Muscle layer of duodenum (tissue), 2 donors: ENCODE measurements around the gene PHLPP1.
"Not testable (repeated sequence)": the region's sequence is repeated elsewhere in the genome, so short reads cannot be mapped to it uniquely, and the experiment has no call there.

ENCODE experiments used
- H3K27ac ChIP-seq: one replicate; pipeline ENCODE4 v1.7.0; 2013; ENCODE audit warnings: mild to moderate bottlenecking, low read length
- H3K27me3 ChIP-seq: one replicate; pipeline ENCODE4 v1.7.0; 2013; ENCODE audit warnings: low read depth, mild to moderate bottlenecking, control low read depth, low read length
- H3K36me3 ChIP-seq, 2 donors: one replicate each; pipeline ENCODE4 v1.7.0; 2013; ENCODE audit warnings: low read length in 2 of 2, control low read depth in 1 of 2, mild to moderate bottlenecking in 1 of 2; ENCODE audit not compliant: insufficient read depth in 2 of 2, control insufficient read depth in 1 of 2
- H3K4me1 ChIP-seq, 2 donors: one replicate each; pipeline ENCODE4 v1.7.0; 2013; ENCODE audit warnings: low read length in 2 of 2, mild to moderate bottlenecking in 2 of 2, control low read depth in 1 of 2, moderate library complexity in 1 of 2; ENCODE audit not compliant: insufficient read depth in 2 of 2, control insufficient read depth in 1 of 2
- H3K4me3 ChIP-seq, 2 donors: one replicate each; pipeline ENCODE4 v1.7.0; 2013; ENCODE audit warnings: low read length in 2 of 2, low read depth in 1 of 2, mild to moderate bottlenecking in 1 of 2
- H3K9me3 ChIP-seq, 2 donors: one replicate each; pipeline ENCODE4 v1.7.0; 2013; ENCODE audit warnings: low read length in 2 of 2, control low read depth in 1 of 2, mild to moderate bottlenecking in 1 of 2; ENCODE audit not compliant: control insufficient read depth in 1 of 2
- donor health status: healthy.

Gene PHLPP1

DNA sequence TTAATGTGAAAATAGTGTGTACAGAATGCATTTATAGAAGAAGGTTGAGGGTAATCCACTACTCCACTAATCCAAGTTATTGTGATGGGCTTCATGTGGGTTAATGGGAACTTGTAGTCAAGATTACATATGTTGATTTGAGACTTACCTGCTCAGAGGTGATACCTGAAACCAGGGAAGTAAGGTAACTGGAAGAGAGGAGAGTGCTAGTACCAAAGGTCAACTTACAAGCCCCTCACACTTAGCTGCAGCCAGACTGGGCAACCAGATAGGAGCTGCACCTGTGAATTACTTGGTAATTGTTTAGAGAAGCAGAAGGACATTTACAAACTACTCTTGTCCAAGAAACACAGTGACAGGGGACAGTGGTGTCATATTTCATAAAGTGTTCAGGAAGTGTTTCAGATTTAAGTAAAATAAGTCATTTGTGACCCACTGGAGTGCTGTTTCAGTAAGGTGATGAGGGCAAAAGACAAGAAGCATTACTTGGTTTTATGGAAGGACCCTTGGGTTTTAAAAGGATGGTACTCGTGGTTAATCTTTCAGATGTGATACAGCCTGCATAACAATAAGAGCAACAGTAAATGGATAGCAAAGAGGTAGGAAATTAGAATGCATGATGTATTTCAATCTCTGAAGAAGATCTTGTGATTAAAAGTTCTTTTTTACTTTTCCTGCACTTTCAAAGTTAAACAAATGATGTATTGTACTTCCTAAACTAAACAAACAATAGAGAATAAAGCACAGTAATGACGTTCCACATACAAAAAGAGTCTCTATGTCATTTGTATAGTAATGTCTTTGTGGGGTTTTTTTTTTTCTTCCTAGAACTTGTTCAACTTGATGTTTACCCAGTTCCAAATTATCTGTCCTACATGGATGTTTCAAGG is 189.3 kb downstream of the PHLPP1 start:
- Histone ChIP-seq H3K9me3 (no peaks in the 10 kb centered on the region), H3K27me3 (no peaks in the 10 kb centered on the region), H3K4me1 (no peaks in the 10 kb centered on the region), H3K27ac (no peak overlapping the region), H3K36me3 (peaks cover 3 to 8% of the 10 kb centered on the region in 2 donors), H3K4me3 (no peak overlapping the region)

DNA sequence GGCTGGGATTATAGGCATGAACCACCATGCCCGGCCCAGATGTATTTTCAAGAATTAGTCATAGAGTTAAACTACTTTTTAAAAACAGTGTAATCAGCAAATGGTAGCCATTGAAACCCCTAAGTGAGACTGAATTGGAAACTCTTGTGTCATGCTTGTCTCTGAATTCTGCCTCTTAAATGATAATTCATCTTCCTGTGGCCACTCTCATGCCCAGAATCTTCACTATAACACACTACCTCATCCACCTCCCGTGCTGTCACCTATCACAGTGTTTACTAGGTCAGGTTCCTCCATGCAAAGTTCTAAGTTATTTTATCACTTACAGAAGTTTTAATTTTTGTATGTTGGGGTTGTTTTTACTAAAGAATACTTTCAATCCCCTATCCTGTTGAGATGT is 197.5 kb downstream of the PHLPP1 start:
- no peaks in the 10 kb centered on the region for H3K27me3 ChIP-seq
- H3K27ac ChIP-seq: no peak overlapping the region
- no peak overlapping the region for H3K4me3 ChIP-seq
- H3K4me1 ChIP-seq: no peaks in the 10 kb centered on the region
- H3K9me3 ChIP-seq: no peaks in the 10 kb centered on the region
- no peaks in the 10 kb centered on the region for H3K36me3 ChIP-seq

DNA sequence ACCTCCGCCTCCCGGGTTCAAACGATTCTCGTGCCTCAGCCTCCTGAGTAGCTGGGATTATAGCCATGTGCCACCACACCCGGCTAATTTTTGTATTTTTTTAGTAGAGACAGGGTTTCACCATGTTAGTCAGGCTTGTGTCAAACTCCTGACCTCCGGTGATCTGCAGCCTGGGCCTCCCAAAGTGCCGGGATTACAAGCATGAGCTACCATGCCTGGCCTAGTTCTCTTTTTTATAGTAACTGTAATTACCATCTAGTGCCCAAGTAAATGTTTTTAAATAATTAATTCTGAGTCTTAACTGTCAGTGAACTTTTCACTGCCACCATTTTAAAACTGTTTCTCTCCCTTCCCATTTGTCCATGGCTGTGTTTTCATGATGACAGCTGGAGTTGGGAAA is 198.5 kb downstream of the PHLPP1 start:
- not testable (repeated sequence) for H3K36me3 ChIP-seq, H3K4me3 ChIP-seq, H3K27ac ChIP-seq, H3K9me3 ChIP-seq, H3K27me3 ChIP-seq, H3K4me1 ChIP-seq

DNA sequence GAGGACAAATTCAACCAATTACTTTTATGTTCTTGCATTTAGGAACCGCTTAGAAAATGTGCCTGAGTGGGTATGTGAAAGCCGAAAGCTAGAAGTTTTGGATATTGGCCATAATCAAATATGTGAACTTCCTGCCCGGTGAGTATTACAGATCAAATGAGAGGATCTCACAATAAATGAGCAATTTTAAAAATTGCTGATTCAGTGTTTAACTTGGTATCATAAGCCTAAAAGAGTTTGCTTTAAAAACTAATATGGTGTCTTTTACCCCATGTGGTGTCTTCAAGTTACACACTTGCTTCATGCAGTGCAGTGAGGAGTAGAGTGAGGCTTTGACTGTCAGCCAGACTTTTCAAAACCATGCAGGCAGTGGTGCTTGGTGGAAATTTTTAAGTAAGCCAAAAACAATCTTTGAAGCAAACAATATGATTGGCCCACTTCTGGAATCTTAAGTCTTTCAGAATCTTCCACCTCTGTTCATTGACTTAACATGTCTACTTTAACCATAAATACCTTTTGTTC is 199.6 kb downstream of the PHLPP1 start:
- Histone ChIP-seq H3K9me3 (no peaks in the 10 kb centered on the region), H3K36me3 (no peaks in the 10 kb centered on the region), H3K4me1 (peaks cover 0 to 3% of the 10 kb centered on the region in 2 donors), H3K27me3 (no peaks in the 10 kb centered on the region), H3K4me3 (no peak overlapping the region), H3K27ac (no peak overlapping the region)

DNA sequence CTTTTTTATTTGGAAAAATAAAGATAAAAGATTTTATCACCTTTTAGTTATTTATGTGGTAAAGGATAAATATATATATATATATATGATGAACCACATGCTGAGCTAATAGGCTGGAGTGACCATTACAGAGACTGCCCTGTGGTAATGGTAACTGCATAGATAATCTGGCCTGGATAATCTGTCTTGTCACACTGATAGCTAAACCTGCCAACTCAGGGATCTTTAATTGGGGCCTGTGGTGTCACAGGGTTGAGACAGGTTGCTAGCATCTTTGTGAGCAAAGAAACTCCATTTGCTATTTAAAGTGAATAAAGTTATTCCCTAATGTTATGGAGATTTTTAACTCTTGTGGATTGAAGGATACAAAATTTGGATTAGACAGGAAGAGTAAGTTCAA is 203.0 kb downstream of the PHLPP1 start:
- H3K27me3 ChIP-seq: no peaks in the 10 kb centered on the region
- peaks cover 0 to 3% of the 10 kb centered on the region in 2 donors for H3K4me1 ChIP-seq
- peaks cover 0 to 5% of the 10 kb centered on the region in 2 donors for H3K36me3 ChIP-seq
- no peak overlapping the region for H3K4me3 ChIP-seq
- no peaks in the 10 kb centered on the region for H3K9me3 ChIP-seq
- H3K27ac ChIP-seq: no peak overlapping the region

DNA sequence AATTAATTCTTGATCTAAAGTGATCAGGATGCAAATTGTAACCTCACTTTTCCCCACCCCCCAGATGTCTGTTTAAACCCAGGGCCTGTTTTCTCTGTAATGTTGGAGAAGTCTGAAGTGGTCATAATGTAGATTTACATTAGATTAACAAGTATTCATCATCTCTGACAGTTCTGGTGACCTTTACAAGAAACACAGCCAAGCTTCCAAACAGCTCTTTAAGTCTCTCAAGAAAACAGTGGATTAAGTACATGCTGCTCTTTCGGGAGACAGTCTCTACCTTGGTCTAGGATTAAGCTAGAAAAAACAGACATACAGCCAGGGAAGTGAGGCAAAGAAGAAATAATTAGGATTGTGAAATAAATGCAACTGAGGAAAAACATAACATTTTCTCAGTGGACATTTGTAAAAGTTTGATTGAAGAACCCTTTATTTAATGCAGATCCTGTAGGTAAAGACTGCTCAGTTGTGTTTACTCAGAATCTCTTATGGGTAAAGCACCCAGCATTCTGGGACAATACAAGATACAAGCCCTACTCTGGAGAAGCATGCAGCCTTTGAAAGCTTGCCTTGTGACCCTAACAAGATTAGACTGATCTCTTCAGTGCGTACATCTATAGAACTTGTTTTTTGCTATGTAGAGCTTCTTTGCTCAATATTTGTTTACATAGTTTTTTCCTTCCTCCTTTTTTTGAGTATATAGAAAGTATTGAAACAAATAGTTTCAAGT is 203.9 kb downstream of the PHLPP1 start:
- Histone ChIP-seq H3K36me3 (peaks cover 0 to 5% of the 10 kb centered on the region in 2 donors), H3K4me3 (no peak overlapping the region), H3K9me3 (no peaks in the 10 kb centered on the region), H3K27ac (no peak overlapping the region), H3K27me3 (no peaks in the 10 kb centered on the region), H3K4me1 (peaks cover 0 to 3% of the 10 kb centered on the region in 2 donors)

DNA sequence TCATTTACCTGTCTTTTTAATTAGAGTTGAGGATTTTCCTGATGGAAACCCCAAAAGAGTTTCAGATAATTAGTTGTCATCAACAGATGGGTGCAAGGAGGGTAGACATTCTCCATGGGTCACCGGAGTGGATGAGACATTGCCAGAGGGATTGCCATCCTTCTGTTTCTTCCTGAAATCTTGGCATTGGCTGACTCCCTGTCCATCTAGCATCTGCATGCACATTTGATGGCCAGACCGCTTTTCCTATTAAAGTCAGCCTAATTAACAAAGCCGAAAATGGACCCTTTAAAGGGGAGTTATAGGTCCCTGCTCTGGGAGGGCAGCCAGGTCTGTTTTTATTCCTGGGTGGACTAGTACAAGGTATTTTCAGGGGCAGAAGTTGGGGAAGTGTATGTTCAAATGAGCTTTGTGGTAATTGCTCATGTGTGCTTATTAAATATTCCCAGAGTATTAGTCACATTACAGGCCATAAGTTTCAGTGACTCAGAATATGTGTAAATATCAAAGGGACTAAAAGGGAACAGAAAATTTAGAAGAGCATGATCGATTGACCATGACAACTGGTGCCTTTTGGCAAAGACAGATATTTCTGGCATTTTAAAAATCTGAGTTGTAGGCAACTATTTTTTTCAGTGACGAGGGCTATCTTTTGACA is 209.8 kb downstream of the PHLPP1 start:
- Histone ChIP-seq H3K27me3 (no peaks in the 10 kb centered on the region), H3K4me1 (no peaks in the 10 kb centered on the region), H3K27ac (no peak overlapping the region)

DNA sequence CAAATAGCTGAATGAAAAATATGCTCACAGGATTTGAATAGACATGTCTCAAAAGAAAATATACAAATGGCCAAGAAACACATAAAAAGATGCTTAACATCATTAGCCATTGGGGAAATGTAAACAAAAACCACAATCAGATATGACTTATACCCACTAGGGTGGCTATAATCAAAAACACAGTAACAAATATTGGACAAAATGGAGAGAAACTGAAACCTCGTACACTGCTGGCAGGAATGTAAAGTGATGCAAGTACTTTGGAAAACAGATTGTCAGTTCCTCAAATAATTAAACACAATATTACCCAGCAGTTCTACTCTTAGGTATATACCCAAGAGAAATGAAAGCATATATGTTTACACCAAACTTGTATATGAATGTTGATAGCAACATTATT is 213.0 kb downstream of the PHLPP1 start:
- Histone ChIP-seq H3K27ac (no peak overlapping the region), H3K9me3 (no peaks in the 10 kb centered on the region), H3K36me3 (no peaks in the 10 kb centered on the region), H3K27me3 (no peaks in the 10 kb centered on the region), H3K4me3 (no peak overlapping the region), H3K4me1 (no peaks in the 10 kb centered on the region)

More for the DNA sequence above, 209.8 kb downstream of the PHLPP1 start:
- H3K9me3 ChIP-seq: no peaks in the 10 kb centered on the region
- no peak overlapping the region for H3K4me3 ChIP-seq
- H3K36me3 ChIP-seq: peaks cover 0 to 5% of the 10 kb centered on the region in 2 donors

DNA sequence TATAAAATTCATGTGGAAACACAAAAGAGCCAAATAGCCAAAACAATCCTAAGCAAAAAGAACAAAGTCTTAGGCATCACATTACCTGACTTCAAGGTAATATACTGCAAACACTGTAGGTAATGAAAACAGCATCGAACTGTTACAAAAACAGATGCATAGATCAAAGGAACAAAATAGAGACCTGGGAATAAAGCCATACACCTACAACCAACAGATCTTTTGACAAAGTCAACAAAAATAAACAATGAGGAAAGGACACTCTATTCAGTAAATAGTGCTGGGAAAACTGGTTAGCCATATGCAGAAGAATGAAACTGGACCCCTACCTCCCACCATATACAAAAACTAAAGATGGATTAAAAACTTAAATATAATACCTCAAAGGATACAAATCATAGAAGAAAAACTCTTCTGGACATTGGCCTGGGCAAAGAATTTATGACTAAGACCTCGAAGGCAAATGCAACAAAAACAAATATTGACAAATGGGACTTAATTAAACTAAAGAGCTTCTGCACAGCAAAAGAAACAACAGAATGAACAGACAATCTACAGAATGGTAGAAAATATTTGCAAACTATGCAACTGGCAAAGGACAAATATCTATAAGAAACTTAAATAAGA is 218.0 kb downstream of the PHLPP1 start:
- H3K4me3 ChIP-seq: no peak overlapping the region
- H3K9me3 ChIP-seq: no peaks in the 10 kb centered on the region
- no peaks in the 10 kb centered on the region for H3K36me3 ChIP-seq
- no peaks in the 10 kb centered on the region for H3K27me3 ChIP-seq
- H3K27ac ChIP-seq: no peak overlapping the region
- H3K4me1 ChIP-seq: peaks cover 4 to 8% of the 10 kb centered on the region in 2 donors

DNA sequence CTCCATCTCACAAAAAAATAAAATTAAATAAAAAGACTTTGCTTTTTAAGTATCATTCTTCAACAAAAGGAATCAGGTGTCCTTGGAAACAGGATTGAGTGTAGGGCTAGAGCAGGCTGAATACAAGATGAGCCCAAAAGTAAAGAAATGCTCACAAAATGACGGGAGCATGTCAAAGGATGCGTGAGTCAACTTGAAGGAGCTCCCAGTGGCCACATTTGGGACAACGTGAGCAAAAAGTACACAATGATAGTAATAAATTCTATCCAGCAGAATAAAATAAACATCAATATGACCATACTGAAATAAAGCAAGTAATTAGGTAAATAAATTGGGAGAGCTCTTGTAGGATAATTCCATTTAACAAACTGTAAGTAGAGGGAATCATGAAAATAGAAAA is 220.7 kb downstream of the PHLPP1 start:
- Histone ChIP-seq H3K27me3 (no peaks in the 10 kb centered on the region), H3K9me3 (no peaks in the 10 kb centered on the region), H3K4me1 (peaks cover 6 to 19% of the 10 kb centered on the region in 2 donors), H3K4me3 (no peak overlapping the region), H3K36me3 (no peaks in the 10 kb centered on the region), H3K27ac (no peak overlapping the region)

DNA sequence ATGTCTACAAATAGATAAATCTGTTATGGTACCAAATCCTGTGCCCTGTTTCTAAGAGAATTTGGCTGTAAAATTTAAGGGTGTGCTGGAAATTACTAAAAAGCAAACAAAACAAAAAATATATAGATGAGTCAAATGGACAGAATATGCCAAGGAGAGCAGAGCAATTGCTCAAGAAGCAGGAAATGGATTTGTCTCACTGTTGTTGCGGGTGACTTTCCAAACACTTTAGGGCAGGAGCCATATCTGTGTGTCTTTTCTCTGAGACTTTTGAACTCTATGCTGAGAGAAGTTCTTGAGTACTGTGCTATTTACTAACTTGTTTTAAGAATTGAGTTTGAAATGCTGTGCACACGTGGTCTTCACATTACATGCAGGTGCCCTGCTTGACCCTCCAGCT is 221.7 kb downstream of the PHLPP1 start:
- no peak overlapping the region for H3K4me3 ChIP-seq
- H3K36me3 ChIP-seq: no peaks in the 10 kb centered on the region
- H3K9me3 ChIP-seq: no peaks in the 10 kb centered on the region
- H3K4me1 ChIP-seq: peaks cover 6 to 19% of the 10 kb centered on the region in 2 donors
- no peak overlapping the region for H3K27ac ChIP-seq
- no peaks in the 10 kb centered on the region for H3K27me3 ChIP-seq
